ENCODE data around the gene IKBKE. TPM values are rescaled to one million over a fixed set of nuclear protein-coding genes. Genes with fewer than 3 reads are reported as not detected.

The IKBKE gene
- polyA plus RNA-seq, 1 donor (not counting 4 experiments of a cell fraction or from before 2014, with no cell fraction given), result 8.9 TPM

GRCh38 chr1:206495493-206496046, 25.3 kb downstream of the IKBKE start:
- TF ChIP-seq CTCF (optimal IDR thresholded peaks at IDR 0.05 in 1 of 3, IDR thresholded peaks at IDR 0.05 in 1 of 3, conservative IDR thresholded peaks at IDR 0.05 in 1 of 3; ENCODE audit: extremely low read depth in 1 of 3, insufficient read depth in 2 of 3, low read length in 3 of 3) (no peak), EZH2 (IDR thresholded peaks at IDR 0.05; ENCODE audit: low read length) (no peak)
- Histone ChIP-seq H3K27ac (ENCODE audit: control insufficient read depth, insufficient read depth, low read length) (no peak overlapping the region), H3K9me3 (ENCODE audit: control insufficient read depth, low read depth, low read length) (no peaks in the 10 kb centered on the region), H4K20me1 (ENCODE audit: control insufficient read depth, extremely low read depth, insufficient read depth, low read length) (no peaks in the 10 kb centered on the region), H3K79me2 (ENCODE audit: control insufficient read depth, insufficient read depth, low read length) (no peaks in the 10 kb centered on the region), H3K36me3 (ENCODE audit: control insufficient read depth in 2 of 2, extremely low read depth in 1 of 2, insufficient read depth in 2 of 2, low read length in 2 of 2) (peaks cover 5 to 23% of the 10 kb centered on the region in 2 experiments), H3K9me1 (ENCODE audit: control insufficient read depth, extremely low read depth, insufficient read depth, low read length) (no peaks in the 10 kb centered on the region), H3K27me3 (ENCODE audit: control insufficient read depth, extremely low read depth, insufficient read depth, low read length) (no peaks in the 10 kb centered on the region), H3K4me1 (ENCODE audit: control insufficient read depth, extremely low read depth, insufficient read depth, low read length) (peaks cover 11% of the 10 kb centered on the region), H3K4me2 (ENCODE audit: control insufficient read depth, extremely low read depth, insufficient read depth, low read depth, low read length) (no peak overlapping the region), H3K9ac (ENCODE audit: control insufficient read depth, extremely low read depth, insufficient read depth, low read length) (no peak overlapping the region), H2AFZ (ENCODE audit: control insufficient read depth, low read length) (no peak overlapping the region), H3K4me3 (ENCODE audit: control insufficient read depth in 2 of 3, extremely low read depth in 1 of 3, insufficient read depth in 2 of 3, low read depth in 1 of 3, low read length in 3 of 3) (no peak overlapping the region)
- DNase-seq (ENCODE audit: low read depth, low spot score) (no peak), FAIRE-seq (no peak)
- dilution Hi-C loops (cut with MboI; ENCODE audit: extremely low pct_ligation_motif_present, low sequenced_read_pairs), result no loop called here

- H3K4me2 ChIP-seq (ENCODE audit: control insufficient read depth, extremely low read depth, insufficient read depth, low read depth, low read length), result no peak overlapping the region
- no peaks in the 10 kb centered on the region for H3K27me3 ChIP-seq (ENCODE audit: control insufficient read depth, extremely low read depth, insufficient read depth, low read length)
- H4K20me1 ChIP-seq (ENCODE audit: control insufficient read depth, extremely low read depth, insufficient read depth, low read length), result no peaks in the 10 kb centered on the region
- H3K4me1 ChIP-seq (ENCODE audit: control insufficient read depth, extremely low read depth, insufficient read depth, low read length), result peaks cover 11% of the 10 kb centered on the region
- no peak overlapping the region for H2AFZ ChIP-seq (ENCODE audit: control insufficient read depth, low read length)
- dilution Hi-C loops (cut with MboI; ENCODE audit: extremely low pct_ligation_motif_present, low sequenced_read_pairs), result no loop called here
- H3K79me2 ChIP-seq (ENCODE audit: control insufficient read depth, insufficient read depth, low read length), result no peaks in the 10 kb centered on the region
- H3K36me3 ChIP-seq (ENCODE audit: control insufficient read depth in 2 of 2, extremely low read depth in 1 of 2, insufficient read depth in 2 of 2, low read length in 2 of 2), result peaks cover 5 to 21% of the 10 kb centered on the region in 2 experiments
- TF ChIP-seq CTCF (optimal IDR thresholded peaks at IDR 0.05 in 1 of 3, IDR thresholded peaks at IDR 0.05 in 1 of 3, conservative IDR thresholded peaks at IDR 0.05 in 1 of 3; ENCODE audit: extremely low read depth in 1 of 3, insufficient read depth in 2 of 3, low read length in 3 of 3) (no peak), EZH2 (IDR thresholded peaks at IDR 0.05; ENCODE audit: low read length) (no peak)
- no peak for FAIRE-seq
- no peak overlapping the region for H3K4me3 ChIP-seq (ENCODE audit: control insufficient read depth in 2 of 3, extremely low read depth in 1 of 3, insufficient read depth in 2 of 3, low read depth in 1 of 3, low read length in 3 of 3)
- H3K9me1 ChIP-seq (ENCODE audit: control insufficient read depth, extremely low read depth, insufficient read depth, low read length), result no peaks in the 10 kb centered on the region
- H3K9ac ChIP-seq (ENCODE audit: control insufficient read depth, extremely low read depth, insufficient read depth, low read length), result no peak overlapping the region
- no peaks in the 10 kb centered on the region for H3K9me3 ChIP-seq (ENCODE audit: control insufficient read depth, low read depth, low read length)
- DNase-seq (ENCODE audit: low read depth, low spot score), result no peak
- H3K27ac ChIP-seq (ENCODE audit: control insufficient read depth, insufficient read depth, low read length), result no peak overlapping the region
Measured at GRCh38 chr1:206496131-206496793, 26.0 kb downstream of the IKBKE start.

Data from keratinocyte (primary cell).